NCI-H510A treated with DMSO at 0.1 percent for 48 hours (cell line): ENCODE data around the gene TMEM33.

ENCODE experiments used
- DNase-seq: peaks from one replicate; lab custom pipeline; 2025; lab: John Stamatoyannopoulos, UW

The TMEM33 gene

DNA sequence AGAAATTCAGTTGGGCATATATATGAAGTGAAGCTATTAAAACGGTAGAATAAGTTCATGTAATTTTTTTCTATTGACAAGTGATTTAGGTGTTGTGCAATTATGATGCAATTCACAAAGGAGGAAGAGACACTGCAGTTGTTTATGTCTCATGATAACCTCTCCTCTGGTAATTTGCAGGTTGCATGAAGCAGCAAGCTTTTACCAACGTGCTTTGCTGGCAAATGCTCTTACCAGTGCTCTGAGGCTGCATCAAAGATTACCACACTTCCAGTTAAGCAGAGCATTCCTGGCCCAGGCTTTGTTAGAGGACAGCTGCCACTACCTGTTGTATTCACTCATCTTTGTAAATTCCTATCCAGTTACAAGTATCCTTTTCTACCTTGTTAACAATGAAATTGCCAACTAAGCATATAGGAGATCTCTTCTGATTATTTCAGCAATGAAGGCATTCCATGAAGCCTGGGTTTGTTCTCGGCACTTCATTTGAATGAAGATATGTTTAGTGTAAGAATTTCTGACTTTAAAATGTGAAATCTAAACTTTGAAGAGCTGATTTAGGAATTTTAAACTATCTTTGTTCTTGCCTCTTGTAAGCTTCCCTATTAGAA lies 3.9 kb downstream of the TMEM33 start:
- no peak for DNase-seq

- DNase-seq: no peak
These were observed 5.6 kb downstream of the TMEM33 start for GRCh38 chr4:41940834-41941233.

- DNase-seq: no peak
These were observed 8.3 kb downstream of the TMEM33 start for GRCh38 chr4:41943506-41943905.

DNA sequence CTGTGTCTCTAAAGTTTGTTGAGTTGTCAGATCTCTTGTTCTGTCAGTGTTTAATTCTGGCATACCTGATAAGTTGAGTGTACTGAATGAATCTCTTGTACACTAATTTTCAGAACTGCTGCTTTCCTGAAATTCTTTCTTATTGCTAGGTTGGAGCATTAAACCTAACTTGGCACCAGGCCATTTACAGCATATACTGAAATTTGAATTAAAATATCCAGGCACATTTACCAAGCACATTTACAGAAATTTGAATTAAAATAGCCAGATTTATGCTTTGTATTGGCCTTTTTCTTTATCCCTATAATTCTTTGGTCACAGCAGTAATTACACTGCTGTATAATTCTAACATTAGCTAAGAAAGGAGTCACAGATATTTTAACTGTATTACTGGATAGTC lies 8.9 kb downstream of the TMEM33 start:
- DNase-seq: no peak

GRCh38 chr4:41949531-41949930 lies 14.3 kb downstream of the TMEM33 start:
- no peak for DNase-seq

GRCh38 chr4:41957634-41958033 lies 22.4 kb downstream of the TMEM33 start:
- peak; percentile 2 for DNase-seq

- DNase-seq: no peak
These were observed 27.9 kb downstream of the TMEM33 start for GRCh38 chr4:41963105-41963504.

DNA sequence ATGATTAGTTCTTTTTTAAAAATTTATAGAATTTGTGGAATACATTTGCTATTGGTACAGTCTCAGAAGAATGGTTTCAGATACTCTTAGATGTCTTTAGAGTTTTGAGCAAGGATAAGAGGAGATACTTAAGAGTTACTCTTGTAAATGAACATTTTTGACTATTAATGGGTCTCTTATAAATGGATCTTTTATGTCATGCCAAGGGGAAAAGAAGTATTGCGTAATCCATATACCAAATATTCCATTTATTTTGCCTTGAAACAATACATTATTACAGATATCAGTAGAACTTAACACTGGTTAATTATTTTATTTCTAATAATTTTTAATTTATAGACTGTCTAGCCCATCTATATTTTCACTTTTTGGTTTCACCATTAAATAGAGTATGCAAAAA lies 29.2 kb downstream of the TMEM33 start:
- no peak for DNase-seq

GRCh38 chr4:41967392-41967791 lies 32.2 kb downstream of the TMEM33 start:
- DNase-seq: no peak

DNA sequence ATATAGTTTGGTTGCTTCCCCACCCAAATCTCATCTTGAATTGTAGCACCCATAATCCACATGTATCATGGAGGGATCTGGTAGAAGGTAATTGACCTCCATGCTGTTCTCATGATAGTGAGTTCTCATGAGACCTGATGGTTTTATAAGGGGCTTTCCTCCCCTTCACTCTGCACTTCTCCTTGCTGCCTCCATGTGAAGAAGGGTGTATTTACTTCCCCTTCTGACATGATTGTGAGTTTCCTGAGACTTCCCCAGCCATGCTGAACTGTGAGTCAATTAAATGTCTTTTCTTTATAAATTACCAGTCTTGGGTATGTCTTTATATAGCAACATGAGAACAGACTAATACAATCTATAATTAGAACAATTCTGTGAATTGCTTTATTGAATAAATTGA lies 34.4 kb downstream of the TMEM33 start:
- DNase-seq: no peak

- DNase-seq: no peak
These were observed 40.1 kb downstream of the TMEM33 start for GRCh38 chr4:41975341-41975740.

- DNase-seq: peak; percentile 25
These were observed 41.7 kb downstream of the TMEM33 start for GRCh38 chr4:41976775-41977516.

DNA sequence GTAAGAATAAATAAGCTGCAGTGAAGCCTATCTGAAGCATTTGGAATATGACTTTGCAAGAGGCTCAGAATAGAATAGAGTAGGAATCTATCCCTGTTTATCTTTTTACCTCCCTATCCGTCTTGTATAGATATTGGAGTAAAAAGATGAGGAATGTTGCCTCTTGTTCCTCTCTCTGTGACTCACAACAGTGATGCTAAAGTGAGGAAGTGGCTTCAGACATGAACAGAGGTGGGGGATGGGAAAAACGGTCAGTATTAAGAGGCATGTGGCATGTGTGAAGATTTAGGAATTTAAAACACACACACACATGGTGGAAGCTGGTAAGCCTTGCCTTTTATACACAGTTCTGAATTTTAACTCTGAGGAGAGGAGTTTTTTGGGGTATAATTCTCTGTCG lies 42.5 kb downstream of the TMEM33 start:
- DNase-seq: no peak

- DNase-seq: no peak
These were observed 46.2 kb downstream of the TMEM33 start, which contains the start of gene DCAF4L1 for GRCh38 chr4:41981456-41981855. TSS of gene DCAF4L1 (plus strand) at chr4:41981756. CDS start at chr4:41981793, 37 bp downstream.

DNA sequence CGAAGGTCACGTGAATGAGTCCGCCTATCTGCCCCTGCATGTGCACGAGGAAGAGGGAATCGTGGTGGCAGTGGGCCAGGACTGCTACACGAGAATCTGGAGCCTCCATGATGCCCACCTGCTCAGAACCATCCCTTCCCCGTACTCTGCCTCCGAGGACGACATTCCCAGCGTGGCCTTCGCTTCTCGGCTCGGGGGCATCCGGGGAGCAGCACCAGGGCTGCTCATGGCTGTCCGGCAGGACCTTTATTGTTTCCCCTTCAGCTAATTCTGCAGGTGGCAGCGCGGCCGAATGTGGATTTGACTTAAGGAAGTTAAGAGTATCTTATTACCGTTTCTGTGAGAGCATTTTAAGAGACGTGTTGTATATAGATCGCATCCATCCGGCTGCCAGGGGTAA lies 47.5 kb downstream of the TMEM33 start:
- no peak for DNase-seq

- no peak for DNase-seq
These were observed 49.9 kb downstream of the TMEM33 start for GRCh38 chr4:41985151-41985550.

- peak; percentile 40 for DNase-seq
These were observed 54.8 kb downstream of the TMEM33 start for GRCh38 chr4:41989994-41990364.

DNA sequence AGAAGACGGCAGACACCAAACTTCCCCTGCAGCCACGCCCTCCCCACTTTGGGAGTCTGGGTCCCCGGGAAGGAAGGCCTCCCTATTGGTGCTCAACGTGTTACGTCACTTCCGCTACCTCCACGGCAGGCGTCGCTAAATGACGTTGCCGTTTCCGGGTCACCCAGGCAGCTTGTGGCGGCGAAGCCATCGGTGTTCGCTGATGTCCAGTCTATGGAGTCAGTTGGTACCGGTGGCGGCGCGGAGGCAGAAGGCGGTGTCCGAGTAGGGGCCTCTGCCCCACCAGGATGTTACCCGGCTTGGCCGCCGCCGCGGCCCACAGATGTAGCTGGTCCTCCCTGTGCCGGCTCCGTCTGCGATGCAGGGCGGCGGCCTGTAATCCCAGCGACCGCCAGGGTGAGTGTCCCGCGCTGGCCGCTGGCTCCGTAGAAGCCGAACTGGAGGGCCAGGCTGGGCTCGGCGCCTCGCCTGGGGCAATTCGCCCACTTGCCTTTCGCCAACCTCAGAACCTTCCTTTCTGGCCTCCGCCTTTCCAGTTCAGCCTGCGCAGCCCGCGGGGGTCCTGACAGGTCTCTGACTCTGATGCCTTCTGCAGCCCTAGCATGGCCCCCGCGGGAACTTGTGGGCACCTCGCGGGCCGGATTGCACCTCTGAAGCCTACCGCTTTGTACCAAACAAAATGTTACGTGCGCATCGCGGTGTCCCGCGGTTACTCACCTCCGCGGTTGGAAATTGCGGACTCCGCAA lies 55.3 kb downstream of the TMEM33 start, which contains the start of gene SLC30A9:
TSS of gene SLC30A9 (plus strand) at position 166 of the 747 bp plus-strand sequence. CDS start at position 288, 122 bp downstream.
- peak; percentile 87 for DNase-seq

DNA sequence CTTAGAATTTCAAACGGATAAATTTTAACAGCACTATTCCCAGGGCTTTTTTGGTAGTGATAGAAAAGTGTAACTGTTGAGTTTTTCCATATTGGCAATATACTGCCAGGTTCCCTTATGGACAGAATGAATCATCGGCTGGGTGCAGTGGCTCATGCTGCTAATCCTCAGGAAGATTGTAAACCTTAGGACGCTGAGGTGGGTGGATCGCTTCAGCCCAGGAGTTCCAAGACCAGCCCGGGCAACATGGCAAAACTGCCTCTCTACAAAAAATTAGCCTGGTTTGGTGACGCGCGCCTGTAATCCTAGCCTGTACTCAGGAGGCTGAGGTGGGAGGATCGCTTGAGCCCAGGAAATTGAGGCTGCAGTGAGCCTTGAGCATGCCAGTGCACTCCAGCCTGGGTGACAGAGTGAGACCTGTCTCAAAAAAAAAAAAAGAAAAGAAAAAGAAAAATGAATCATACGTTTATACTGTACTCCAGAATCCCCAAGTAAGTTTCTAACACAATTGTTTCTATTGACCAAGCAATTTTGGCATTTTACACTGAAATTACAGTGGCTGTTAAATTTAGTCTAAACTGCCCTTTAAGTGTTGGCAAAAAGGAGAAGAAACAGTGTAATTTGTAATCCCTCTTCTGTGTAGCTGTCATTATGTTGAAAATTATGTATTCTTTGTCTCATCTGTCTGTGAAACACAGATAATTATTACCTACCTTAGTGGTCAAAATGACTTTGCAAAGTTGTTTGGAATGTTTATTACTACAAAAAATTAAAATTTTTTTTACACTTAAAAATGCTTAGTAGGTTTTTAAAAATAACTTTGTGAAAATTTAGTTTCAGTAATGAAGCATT lies 56.9 kb downstream of the TMEM33 start:
- DNase-seq: no peak

DNA sequence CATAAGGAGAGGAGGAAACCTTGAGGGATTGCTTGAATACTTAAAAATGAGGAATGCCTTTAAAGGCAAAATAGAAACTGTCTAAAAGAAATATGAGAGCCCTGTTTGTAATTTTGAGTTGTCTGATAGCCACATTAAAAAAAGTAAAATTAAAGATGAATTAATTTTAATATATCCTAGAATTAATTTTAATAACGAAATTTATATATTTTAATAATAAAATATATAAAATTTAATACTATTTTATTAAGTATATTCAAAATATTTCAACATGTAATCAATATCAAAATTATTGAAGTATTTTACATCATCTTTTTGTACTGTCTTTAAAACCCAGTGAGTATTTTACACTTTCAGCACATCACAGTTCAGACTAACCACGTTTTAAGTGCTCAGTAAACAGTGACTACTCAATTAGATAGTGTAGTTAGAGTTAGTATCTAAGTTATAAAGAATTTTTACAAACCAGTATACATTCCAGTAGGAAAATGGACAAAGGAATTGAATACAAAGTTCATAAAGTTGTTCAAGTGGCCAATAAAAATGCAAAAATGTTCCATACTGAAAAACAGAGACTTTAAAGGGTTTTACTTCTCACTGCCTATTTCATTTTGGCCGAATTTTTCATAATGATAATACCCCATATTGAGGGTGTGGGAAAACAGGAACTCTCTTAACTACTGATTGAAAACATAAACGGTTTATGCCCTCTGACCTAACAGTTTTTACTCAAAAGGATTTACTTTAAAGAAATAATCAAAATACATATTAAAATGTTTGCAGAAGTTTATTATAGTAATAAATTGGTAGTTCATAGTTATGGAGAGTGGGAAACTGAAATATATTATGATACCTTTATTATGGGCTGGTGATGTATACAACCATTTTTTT lies 58.0 kb downstream of the TMEM33 start:
- no peak for DNase-seq

DNA sequence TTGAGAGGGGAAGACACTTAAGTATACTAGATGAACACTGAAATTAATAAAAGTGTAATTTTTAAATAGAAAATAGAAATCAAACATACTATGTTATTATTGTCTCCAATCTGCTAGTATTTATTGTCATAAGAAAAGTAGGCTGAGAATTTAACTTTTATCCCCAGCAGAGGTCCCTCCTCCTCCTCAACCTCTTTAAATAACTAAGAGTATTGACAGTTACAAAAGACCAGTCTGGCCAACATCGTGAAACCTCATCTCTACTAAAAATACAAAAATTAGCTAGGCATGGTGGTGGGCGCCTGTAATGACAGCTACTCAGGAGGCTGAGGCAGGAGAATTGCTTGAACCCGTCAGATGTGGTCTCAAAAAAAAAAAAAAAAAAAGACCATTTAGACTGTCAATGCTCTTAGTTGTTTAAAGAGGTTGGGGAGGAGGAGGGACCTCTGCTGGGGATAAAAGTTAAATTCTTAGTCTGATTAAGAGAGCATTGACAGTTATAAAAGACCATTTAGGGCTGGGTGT lies 59.3 kb downstream of the TMEM33 start:
- DNase-seq: no peak
